BE2C (cell line): ENCODE measurements around the gene TIMM22.
"Not testable (repeated sequence)": the region's sequence is repeated elsewhere in the genome, so short reads cannot be mapped to it uniquely, and the experiment has no call there.

Experiments used
- DNase-seq: peaks from one replicate; pipeline ENCODE4 v3.0.0-alpha.2; 2020
- H3K27me3 ChIP-seq: fragments of 250-450 bp; sonication (Bioruptor Pico); 2 replicates; pipeline ENCODE4 v1.5.1; 2020; ENCODE audit warnings: mild to moderate bottlenecking
- H3K36me3 ChIP-seq: fragments of 250-450 bp; sonication (Bioruptor Pico); 2 replicates; pipeline ENCODE4 v1.5.1; 2020; ENCODE audit warnings: mild to moderate bottlenecking
- H3K4me1 ChIP-seq: fragments of 250-450 bp; sonication (Bioruptor Pico); 2 replicates; pipeline ENCODE4 v1.5.1; 2020
- H3K4me3 ChIP-seq: 2 replicates; pipeline ENCODE4 v1.5.1; 2011; ENCODE audit warnings: low read depth, low read length
- H3K9me3 ChIP-seq: fragments of 250-450 bp; sonication (Bioruptor Pico); 2 replicates; pipeline ENCODE4 v1.5.1; 2020
- TF ChIP-seq, protein P1 (sequence below): IDR thresholded peaks from 2 replicates; pipeline ENCODE4 v1.5.1; 2012; ENCODE audit warnings: mild to moderate bottlenecking, low read depth, low read length

TIMM22 gene

DNA sequence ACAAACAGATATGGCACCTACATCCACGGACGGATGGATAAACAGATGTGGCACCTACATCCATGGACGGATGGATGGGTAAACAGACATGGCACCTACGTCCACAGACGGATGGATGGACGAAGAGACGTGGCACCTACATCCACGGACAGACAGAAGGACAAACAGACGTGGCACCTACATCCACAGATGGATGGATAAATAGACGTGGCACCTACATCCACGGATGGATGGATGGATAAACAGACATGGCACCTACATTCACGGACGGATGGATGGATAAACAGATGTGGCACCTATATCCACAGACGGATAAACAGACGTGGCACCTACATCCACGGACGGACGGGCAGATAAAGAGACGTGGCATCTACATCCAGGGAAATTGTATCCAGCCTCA is 45.6 kb downstream of the TIMM22 start:
- H3K9me3 ChIP-seq: no peaks in the 10 kb centered on the region
- TF ChIP-seq, protein P1, sequence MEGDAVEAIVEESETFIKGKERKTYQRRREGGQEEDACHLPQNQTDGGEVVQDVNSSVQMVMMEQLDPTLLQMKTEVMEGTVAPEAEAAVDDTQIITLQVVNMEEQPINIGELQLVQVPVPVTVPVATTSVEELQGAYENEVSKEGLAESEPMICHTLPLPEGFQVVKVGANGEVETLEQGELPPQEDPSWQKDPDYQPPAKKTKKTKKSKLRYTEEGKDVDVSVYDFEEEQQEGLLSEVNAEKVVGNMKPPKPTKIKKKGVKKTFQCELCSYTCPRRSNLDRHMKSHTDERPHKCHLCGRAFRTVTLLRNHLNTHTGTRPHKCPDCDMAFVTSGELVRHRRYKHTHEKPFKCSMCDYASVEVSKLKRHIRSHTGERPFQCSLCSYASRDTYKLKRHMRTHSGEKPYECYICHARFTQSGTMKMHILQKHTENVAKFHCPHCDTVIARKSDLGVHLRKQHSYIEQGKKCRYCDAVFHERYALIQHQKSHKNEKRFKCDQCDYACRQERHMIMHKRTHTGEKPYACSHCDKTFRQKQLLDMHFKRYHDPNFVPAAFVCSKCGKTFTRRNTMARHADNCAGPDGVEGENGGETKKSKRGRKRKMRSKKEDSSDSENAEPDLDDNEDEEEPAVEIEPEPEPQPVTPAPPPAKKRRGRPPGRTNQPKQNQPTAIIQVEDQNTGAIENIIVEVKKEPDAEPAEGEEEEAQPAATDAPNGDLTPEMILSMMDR: no peak
- no peak for DNase-seq
- H3K36me3 ChIP-seq: no peaks in the 10 kb centered on the region
- H3K27me3 ChIP-seq: no peaks in the 10 kb centered on the region
- H3K4me1 ChIP-seq: no peaks in the 10 kb centered on the region
- no peak overlapping the region for H3K4me3 ChIP-seq

- no peaks in the 10 kb centered on the region for H3K9me3 ChIP-seq
- TF ChIP-seq, protein P1: no peak
- no peaks in the 10 kb centered on the region for H3K36me3 ChIP-seq
- H3K4me1 ChIP-seq: no peaks in the 10 kb centered on the region
- peak; percentile 55 for DNase-seq
- H3K4me3 ChIP-seq: no peak overlapping the region
- H3K27me3 ChIP-seq: no peaks in the 10 kb centered on the region
Measured at GRCh38 chr17:1043601-1044251, 46.8 kb downstream of the TIMM22 start.

DNA sequence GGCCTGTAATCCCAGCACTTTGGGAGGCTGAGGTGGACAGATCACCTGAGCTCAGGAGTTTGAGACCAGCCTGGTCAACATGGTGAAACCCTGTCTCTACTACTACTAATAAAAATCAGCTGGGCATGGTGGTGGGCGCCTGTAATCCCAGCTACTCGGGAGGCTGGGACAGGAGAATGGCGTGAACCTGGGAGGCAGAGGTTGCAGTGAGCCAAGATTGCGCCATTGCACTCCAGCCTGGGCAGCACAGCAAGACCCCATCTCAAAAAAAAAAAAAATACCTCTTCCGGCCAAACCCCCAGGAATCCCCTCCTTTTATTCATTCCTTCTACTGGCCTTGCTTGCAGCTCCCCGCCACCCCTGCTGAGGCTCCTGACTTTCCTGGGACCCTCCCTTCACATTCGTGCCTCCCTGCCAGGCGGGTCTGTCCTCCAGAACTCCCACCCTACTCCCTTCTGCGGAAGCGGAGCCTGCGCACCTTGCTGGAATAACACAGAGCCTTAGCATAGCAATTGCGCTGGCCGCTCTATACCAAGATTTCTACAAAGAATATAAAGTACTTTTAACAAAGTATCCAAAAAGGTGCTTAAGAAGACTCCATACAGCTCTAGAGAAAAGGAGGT is 47.6 kb downstream of the TIMM22 start:
- not testable (repeated sequence) for DNase-seq, H3K9me3 ChIP-seq, H3K4me1 ChIP-seq, H3K27me3 ChIP-seq, H3K36me3 ChIP-seq, H3K4me3 ChIP-seq

DNA sequence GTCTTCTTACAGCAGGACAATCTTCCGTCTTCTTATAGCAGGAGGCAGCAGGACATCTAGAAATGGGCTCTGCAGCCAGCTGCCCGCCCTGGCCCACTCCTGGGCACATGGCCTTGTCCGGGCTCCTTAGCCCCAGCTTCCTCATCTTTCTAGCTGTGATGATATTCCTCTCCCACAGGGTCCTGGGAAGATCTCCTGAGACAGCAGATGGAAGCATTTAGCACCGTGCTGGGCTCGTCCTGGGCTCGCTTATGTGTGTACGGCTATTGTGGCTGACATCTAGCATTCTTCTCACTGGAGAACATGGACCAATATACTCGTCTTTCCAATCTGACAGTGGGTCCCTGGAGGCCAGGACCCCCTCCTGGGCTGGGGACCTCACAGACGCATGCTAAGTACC is 48.5 kb downstream of the TIMM22 start:
- H3K4me3 ChIP-seq: no peak overlapping the region
- H3K4me1 ChIP-seq: no peaks in the 10 kb centered on the region
- DNase-seq: no peak
- H3K36me3 ChIP-seq: no peaks in the 10 kb centered on the region
- TF ChIP-seq, protein P1: no peak
- H3K27me3 ChIP-seq: no peaks in the 10 kb centered on the region
- no peaks in the 10 kb centered on the region for H3K9me3 ChIP-seq

- Histone ChIP-seq H3K27me3 (no peaks in the 10 kb centered on the region), H3K4me3 (no peak overlapping the region), H3K9me3 (no peaks in the 10 kb centered on the region), H3K36me3 (no peaks in the 10 kb centered on the region), H3K4me1 (no peaks in the 10 kb centered on the region)
- TF ChIP-seq, protein P1: no peak
- DNase-seq: no peak
Measured at GRCh38 chr17:1047177-1047878, 50.4 kb downstream of the TIMM22 start.

DNA sequence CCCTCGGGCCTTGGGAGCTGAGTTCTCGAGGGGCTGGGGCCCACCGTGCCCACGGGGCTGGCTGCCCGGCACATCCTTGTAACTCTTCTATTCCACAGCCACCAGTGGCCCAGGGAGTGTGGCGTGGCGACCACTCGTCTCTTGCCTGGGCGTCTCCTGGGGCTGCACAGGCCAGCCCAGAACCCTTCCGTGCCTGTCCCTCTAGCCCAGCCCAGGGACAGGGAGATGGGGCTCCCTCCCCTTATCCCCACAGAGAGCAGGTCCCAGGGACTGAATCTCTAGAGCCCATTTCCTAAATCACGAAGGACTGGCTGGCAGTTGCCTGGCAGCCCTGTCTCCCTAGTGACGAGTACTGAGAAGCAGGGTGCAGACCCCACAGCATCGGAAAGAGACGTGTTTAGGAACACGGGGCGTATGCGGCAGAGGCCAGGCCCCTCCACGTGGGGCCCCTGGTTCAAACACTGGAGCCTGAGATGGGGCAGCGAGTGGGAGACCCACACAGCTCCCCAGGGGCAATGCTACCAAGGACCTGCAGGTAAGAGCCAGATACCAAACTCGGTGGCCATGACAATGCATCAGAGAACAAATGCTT is 51.0 kb downstream of the TIMM22 start:
- no peak for DNase-seq
- H3K36me3 ChIP-seq: no peaks in the 10 kb centered on the region
- no peaks in the 10 kb centered on the region for H3K4me1 ChIP-seq
- no peaks in the 10 kb centered on the region for H3K9me3 ChIP-seq
- H3K4me3 ChIP-seq: no peak overlapping the region
- TF ChIP-seq, protein P1: no peak
- no peaks in the 10 kb centered on the region for H3K27me3 ChIP-seq

DNA sequence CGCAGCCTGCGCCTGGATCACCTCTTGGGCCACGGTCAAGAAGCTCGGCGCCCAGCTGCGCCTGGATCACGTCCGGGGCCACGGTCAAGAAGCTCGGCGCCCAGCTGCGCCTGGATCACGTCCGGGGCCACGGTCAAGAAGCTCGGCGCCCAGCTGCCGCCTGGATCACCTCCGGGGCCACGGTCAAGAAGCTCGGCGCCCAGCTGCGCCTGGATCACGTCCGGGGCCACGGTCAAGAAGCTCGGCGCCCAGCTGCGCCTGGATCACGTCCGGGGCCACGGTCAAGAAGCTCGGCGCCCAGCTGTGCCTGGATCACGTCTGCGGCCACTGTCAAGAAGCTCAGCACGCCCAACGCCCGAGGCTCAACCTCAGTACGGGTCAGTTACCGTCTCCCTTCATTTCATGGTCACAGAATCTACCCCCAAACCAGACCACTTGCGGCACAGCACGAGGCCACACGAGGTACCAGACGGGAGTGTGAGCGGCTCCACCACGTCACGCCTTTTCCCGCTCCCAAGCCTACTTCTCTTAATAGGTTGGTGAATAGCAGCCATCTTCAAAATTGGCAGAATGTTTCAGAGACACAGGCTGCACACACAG is 51.7 kb downstream of the TIMM22 start:
- not testable (repeated sequence) for H3K27me3 ChIP-seq, H3K4me3 ChIP-seq, H3K4me1 ChIP-seq, DNase-seq, H3K9me3 ChIP-seq, H3K36me3 ChIP-seq
